K562 (cell line): ENCODE data around the gene RFLNA. TPM values are rescaled to one million over a fixed set of nuclear protein-coding genes. Genes with fewer than 3 reads are reported as not detected.

Experiments
- ATAC-seq: fragments of 200-7000 bp; cut with Tn5 transposase; 3 replicates; pipeline ENCODE4 v1.9.1; 2020; ENCODE audit warnings: moderate library complexity
- BruUV-seq: library from RNA; stranded (reverse); fragments of 400-500 nt; replicated peaks from 2 replicates; lab custom pipeline; 2021; lab: Mats Ljungman, UMichigan
- CTCF ChIA-PET: fragments of 300-600 bp; formaldehyde crosslinking; extraction: SDS; loops from one replicate; lab custom pipeline; 2021; ENCODE audit warnings: low intra/inter-chr PET ratio; lab: Yijun Ruan, JAX
- POLR2A ChIA-PET: fragments of 300-600, 350-650 bp; sonication (Branson Sonifier 250); formaldehyde crosslinking; extraction: SDS; loops from one replicate; lab custom pipeline; 2021; ENCODE audit warnings: antibody characterized with exemption, inconsistent platforms; lab: Yijun Ruan, JAX
- DNase-seq, 4 experiments: peaks; one replicate each; pipeline versions ENCODE4 v3.0.0 to v3.0.0-alpha.2; 2011 to 2018; ENCODE audit warnings: low spot score in 3 of 4, mixed read lengths in 3 of 4; ENCODE audit errors: extremely low read depth in 1 of 4
- FAIRE-seq: peaks from 2 replicates; lab custom pipeline; 2011; peaks lifted over from hg19 to GRCh38; lab: Jason Lieb, UNC
- H2AFZ ChIP-seq: 2 replicates; pipeline ENCODE4 v1.6.0; 2011; ENCODE audit warnings: low read depth, low read length, control low read depth, inconsistent platforms
- H3K27ac ChIP-seq: fragments of 200-600 bp; 3 replicates; pipeline ENCODE4 v1.8.0; 2011; ENCODE audit warnings: low read depth, mild to moderate bottlenecking, control low read depth, inconsistent platforms, low read length, moderate library complexity, mixed read lengths; ENCODE audit errors: extremely low read depth
- H3K27me3 ChIP-seq, 2 experiments: fragments of 300-600 bp in 1 of 2; 2 replicates in 1 of 2; 3 replicates in 1 of 2; pipeline versions ENCODE4 v1.6.0 to v1.8.0; 2011; ENCODE audit warnings: inconsistent platforms in 2 of 2, low read length in 2 of 2, mild to moderate bottlenecking in 1 of 2, mixed read lengths in 1 of 2, moderate library complexity in 1 of 2; ENCODE audit not compliant: control insufficient read depth in 2 of 2, insufficient read depth in 2 of 2
- H3K36me3 ChIP-seq: fragments of 300-600 bp; 3 replicates; pipeline ENCODE4 v1.8.0; 2011; ENCODE audit warnings: mild to moderate bottlenecking, low read length, inconsistent platforms; ENCODE audit not compliant: control insufficient read depth, insufficient read depth
- H3K4me1 ChIP-seq, 2 experiments: fragments of 200-600 bp in 1 of 2; replicated peaks in 1 of 2; 2 replicates in 1 of 2; 3 replicates in 1 of 2; pipeline versions ENCODE4 v1.5.1 to v1.8.0; 2011; ENCODE audit warnings: inconsistent platforms in 2 of 2, low read length in 2 of 2, mild to moderate bottlenecking in 1 of 2, mixed read lengths in 1 of 2, moderate library complexity in 1 of 2; ENCODE audit not compliant: control insufficient read depth in 2 of 2, insufficient read depth in 2 of 2
- H3K4me2 ChIP-seq: 2 replicates; pipeline ENCODE4 v1.6.1; 2011; ENCODE audit warnings: low read length, control low read depth, inconsistent platforms, mixed read lengths; ENCODE audit not compliant: insufficient read depth
- H3K4me3 ChIP-seq: fragments of 200-600 bp; sonication (generic), shearing (Covaris generic); 2 replicates; pipeline ENCODE4 v1.5.1; 2016; ENCODE audit warnings: control low read depth, inconsistent platforms
- H3K79me2 ChIP-seq: fragments of 200-600 bp; 3 replicates; pipeline ENCODE4 v1.8.0; 2011; ENCODE audit warnings: low read length, inconsistent platforms; ENCODE audit not compliant: control insufficient read depth, insufficient read depth
- H3K9ac ChIP-seq, 2 experiments: 2 replicates each; pipeline versions ENCODE4 v1.6.0 to v1.6.1; 2011; ENCODE audit warnings: low read depth in 2 of 2, low read length in 2 of 2, control low read depth in 1 of 2, inconsistent platforms in 1 of 2, mild to moderate bottlenecking in 1 of 2, mixed read lengths in 1 of 2; ENCODE audit not compliant: insufficient read depth in 1 of 2
- H3K9me1 ChIP-seq: one replicate; pipeline ENCODE4 v1.6.0; 2011; ENCODE audit warnings: inconsistent platforms, mild to moderate bottlenecking, low read length, moderate library complexity; ENCODE audit not compliant: control insufficient read depth, insufficient read depth
- H3K9me3 ChIP-seq: replicated peaks from 2 replicates; pipeline ENCODE4 v1.5.1; 2011; ENCODE audit warnings: low read depth, low read length, inconsistent platforms; ENCODE audit not compliant: control insufficient read depth, insufficient read depth
- H4K20me1 ChIP-seq: replicated peaks from 2 replicates; pipeline ENCODE4 v1.6.1; 2011; ENCODE audit warnings: low read length, inconsistent platforms, mixed read lengths; ENCODE audit not compliant: control insufficient read depth, insufficient read depth
- HDGF ChIP-seq: fragments of 450-650 bp; IDR thresholded peaks from 2 replicates; pipeline ENCODE4 v1.6.1; 2016
- JUN ChIP-seq, 2 experiments: sonication (generic) in 1 of 2; formaldehyde crosslinking in 1 of 2; IDR thresholded peaks; 2 replicates each; pipeline versions ENCODE4 v1.6.1 to v1.8.0; 2012 to 2022; ENCODE audit warnings: borderline replicate concordance in 2 of 2, mild to moderate bottlenecking in 2 of 2, improper control_type of control experiment in 1 of 2, low read depth in 1 of 2, low read length in 1 of 2, missing genetic modification reagents in 1 of 2
- MAFK ChIP-seq: IDR thresholded peaks from 2 replicates; pipeline ENCODE4 v1.6.1; 2011; ENCODE audit warnings: low read length, improper control_type of control experiment
- ZNF12 ChIP-seq: sonication (generic); formaldehyde crosslinking; IDR thresholded peaks from 2 replicates; pipeline ENCODE4 v1.4.0; 2020; ENCODE audit warnings: mild to moderate bottlenecking, missing genetic modification reagents
- WGBS: fragments of 100-300 bp; shearing (Covaris generic); methylation state at CpG from one replicate; pipeline ENCODE4 v1.1.6; 2016; ENCODE audit warnings: low coverage, mixed read lengths; ENCODE audit not compliant: insufficient coverage; ENCODE audit errors: missing lambda C conversion rate; 5-methylcytosine and 5-hydroxymethylcytosine counted together
- in situ Hi-C: fragments of 300-500 bp; cut with MboI; formaldehyde crosslinking; loops from 4 replicates; pipeline ENCODE4 v1.15.0; 2018; ENCODE audit warnings: inconsistent platforms, mixed read lengths
- intact Hi-C: fragments of 100-400 bp; cut with micrococcal nuclease; formaldehyde crosslinking; loops from 2 replicates; pipeline ENCODE4 v1.14.2; 2022
- polyA plus RNA-seq, 8 experiments: library from polyadenylated mRNA; depleted of rRNA in 4 of 8; stranded (reverse) in 5 of 8; unstranded in 3 of 8; fragments of >200 nt; fragmentation: Nextera tagmentation in 2 of 8; fragmentation: Illumina TruSeq in 1 of 8; extraction: Ambion mirVana in 2 of 8; extraction: Trizol in 1 of 8; gene quantifications; 2 replicates each; pipeline versions ENCODE4 v1.2.1 to v1.2.3, GENCODE V29; 2011 to 2014; ENCODE audit warnings: inconsistent platforms in 1 of 8, missing spikeins in 1 of 8
- total RNA-seq, 7 experiments: library from RNA; depleted of rRNA in 6 of 7; stranded (reverse); fragments of >200 nt in 6 of 7; fragmentation: Illumina TruSeq in 2 of 7; extraction: Trizol in 2 of 7; gene quantifications; 2 replicates each; pipeline versions ENCODE4 v1.2.1 to v1.2.3, GENCODE V29; 2011 to 2021; ENCODE audit warnings: low replicate concordance in 1 of 7

RFLNA gene
- total and polyA plus RNA-seq, 9 of the 15 experiments (the other 6 are each of a cell fraction or from before 2014, with no cell fraction given), result not detected

DNA sequence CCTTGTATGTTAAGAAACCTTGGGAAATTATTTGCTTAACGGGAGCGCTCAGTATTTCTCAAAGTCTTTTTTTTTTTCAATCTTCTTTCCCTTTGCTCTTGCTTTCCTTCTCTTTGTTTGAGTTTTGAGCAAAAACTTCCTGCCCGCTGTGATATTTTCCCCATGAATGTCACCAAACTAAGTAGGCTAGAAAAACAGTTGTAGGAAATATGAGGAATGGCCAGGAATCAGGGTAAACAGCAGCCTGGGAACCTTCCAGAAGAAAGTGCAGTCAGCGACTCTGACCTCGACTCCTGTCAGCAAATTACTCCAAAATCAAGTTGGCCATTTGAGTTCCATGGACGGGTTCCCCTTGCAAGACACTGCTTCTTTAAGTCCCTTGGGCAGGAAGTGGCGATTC is 11.6 kb upstream of the RFLNA start:
- Histone ChIP-seq H3K9ac (no peak overlapping the region), H3K9me3 (no peaks in the 10 kb centered on the region; the same call in 1 of the 2 replicates), H3K27me3 (peaks cover 48 to 75% of the 10 kb centered on the region in 2 experiments), H3K27ac (no peak overlapping the region), H3K4me3 (no peak overlapping the region), H3K79me2 (no peaks in the 10 kb centered on the region), H3K4me1 (no peaks in the 10 kb centered on the region), H4K20me1 (no peaks in the 10 kb centered on the region), H3K4me2 (no peak overlapping the region), H3K9me1 (no peaks in the 10 kb centered on the region), H3K36me3 (no peaks in the 10 kb centered on the region), H2AFZ (no peak overlapping the region)
- DNase-seq, result no peak
- FAIRE-seq, result no peak
- ATAC-seq, result no peak
- POLR2A ChIA-PET, result no interaction called here
- CTCF ChIA-PET, result no interaction called here
- intact Hi-C loops (no loop called here), in situ Hi-C loops (no loop called here)
- TF ChIP-seq HDGF, result no peak
- TF ChIP-seq JUN (IDR thresholded peaks at IDR 0.05; ENCODE audit: borderline replicate concordance, low read depth, low read length), result no peak
- no peak for TF ChIP-seq JUN (CRISPR knock-in tag; IDR thresholded peaks at IDR 0.05; ENCODE audit: borderline replicate concordance)
- BruUV-seq, result no TSS peak
- 1% methylated on average over 7 of the region's 7 CpGs for whole genome bisulfite sequencing

DNA sequence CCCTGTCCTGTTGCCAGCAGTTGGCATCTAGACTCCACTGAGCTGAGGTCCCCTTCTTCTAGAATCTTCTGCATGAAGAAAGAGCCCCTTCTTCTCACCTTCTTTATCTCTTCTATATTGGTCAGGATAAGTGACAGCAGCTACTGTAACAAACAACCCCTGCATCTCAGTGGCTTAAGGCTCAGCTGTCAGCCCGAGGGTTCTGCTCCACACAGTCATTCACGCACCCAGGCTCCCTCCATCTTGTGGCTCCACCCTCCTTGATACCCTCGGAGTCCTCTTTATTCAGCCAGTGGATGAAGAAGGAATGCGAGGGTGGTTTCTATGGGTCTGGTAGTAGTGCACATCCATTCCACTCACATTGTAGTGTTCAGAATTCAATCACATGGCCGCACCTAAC is 10.5 kb upstream of the RFLNA start:
- Histone ChIP-seq H3K4me3 (no peak overlapping the region), H4K20me1 (no peaks in the 10 kb centered on the region), H3K4me2 (no peak overlapping the region), H3K79me2 (no peaks in the 10 kb centered on the region), H2AFZ (no peak overlapping the region), H3K27ac (no peak overlapping the region), H3K4me1 (no peaks in the 10 kb centered on the region), H3K9ac (no peak overlapping the region), H3K36me3 (no peaks in the 10 kb centered on the region), H3K9me1 (no peaks in the 10 kb centered on the region), H3K27me3 (peaks cover 52 to 75% of the 10 kb centered on the region in 2 experiments), H3K9me3 (no peaks in the 10 kb centered on the region; the same call in 1 of the 2 replicates)
- CTCF ChIA-PET, result no interaction called here
- DNase-seq (no peak), ATAC-seq (no peak), FAIRE-seq (no peak)
- WGBS, result 2% methylated on average over 5 of the region's 5 CpGs
- BruUV-seq, result no TSS peak
- no peak for TF ChIP-seq MAFK
- TF ChIP-seq ZNF12 (CRISPR knock-in tag), result peak; percentile 59; the same call in 1 of the 2 replicates
- POLR2A ChIA-PET, result no interaction called here
- intact Hi-C loops, result no loop called here
- in situ Hi-C loops, result no loop called here
